ENCODE data around the gene PRR20G.

The PRR20G gene

DNA sequence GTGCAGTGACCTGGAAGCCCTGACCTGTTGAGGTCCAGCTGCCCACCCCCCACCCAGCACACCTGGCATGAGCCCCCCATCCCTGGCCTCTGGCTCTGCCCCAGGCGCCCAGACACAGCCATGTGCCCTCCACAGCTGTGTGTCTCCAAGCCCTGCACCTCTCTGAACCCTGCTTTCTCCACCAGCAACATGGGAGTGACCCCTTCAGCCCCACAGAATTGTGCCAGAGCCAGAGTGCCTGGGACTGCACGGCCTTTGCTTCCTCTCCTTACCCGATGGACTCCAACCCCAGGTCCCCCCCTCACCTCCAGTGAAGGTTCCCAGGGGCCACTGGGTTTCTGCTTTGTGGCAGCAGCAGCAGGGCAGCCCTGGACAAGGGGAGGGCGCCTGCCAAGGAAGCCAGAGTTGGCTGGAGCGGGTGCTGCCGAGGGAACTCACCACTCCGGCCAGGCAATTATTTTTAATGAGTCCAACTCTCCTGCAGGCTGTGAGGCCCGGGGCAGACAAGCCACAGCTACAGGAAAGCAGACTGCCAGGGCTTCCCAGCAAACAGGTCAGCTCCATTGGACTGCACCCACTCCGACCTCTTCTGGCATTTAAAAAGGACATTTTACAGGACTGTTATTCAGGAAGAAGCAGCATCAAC, 24.1 kb downstream of the PRR20G start:
- Histone ChIP-seq H3K9me3 (no peaks in the 10 kb centered on the region), H3K27me3 (no peaks in the 10 kb centered on the region), H3K27ac (no peak overlapping the region), H3K4me1 (ENCODE audit: control insufficient read depth in 1 of 2, insufficient read depth in 1 of 2, low read depth in 1 of 2, low read length in 1 of 2) (no peaks in the 10 kb centered on the region), H3K4me3 (ENCODE audit: low read depth in 1 of 2, low read length in 1 of 2) (no peak overlapping the region), H3K36me3 (no peaks in the 10 kb centered on the region)
- TF ChIP-seq, protein P1, sequence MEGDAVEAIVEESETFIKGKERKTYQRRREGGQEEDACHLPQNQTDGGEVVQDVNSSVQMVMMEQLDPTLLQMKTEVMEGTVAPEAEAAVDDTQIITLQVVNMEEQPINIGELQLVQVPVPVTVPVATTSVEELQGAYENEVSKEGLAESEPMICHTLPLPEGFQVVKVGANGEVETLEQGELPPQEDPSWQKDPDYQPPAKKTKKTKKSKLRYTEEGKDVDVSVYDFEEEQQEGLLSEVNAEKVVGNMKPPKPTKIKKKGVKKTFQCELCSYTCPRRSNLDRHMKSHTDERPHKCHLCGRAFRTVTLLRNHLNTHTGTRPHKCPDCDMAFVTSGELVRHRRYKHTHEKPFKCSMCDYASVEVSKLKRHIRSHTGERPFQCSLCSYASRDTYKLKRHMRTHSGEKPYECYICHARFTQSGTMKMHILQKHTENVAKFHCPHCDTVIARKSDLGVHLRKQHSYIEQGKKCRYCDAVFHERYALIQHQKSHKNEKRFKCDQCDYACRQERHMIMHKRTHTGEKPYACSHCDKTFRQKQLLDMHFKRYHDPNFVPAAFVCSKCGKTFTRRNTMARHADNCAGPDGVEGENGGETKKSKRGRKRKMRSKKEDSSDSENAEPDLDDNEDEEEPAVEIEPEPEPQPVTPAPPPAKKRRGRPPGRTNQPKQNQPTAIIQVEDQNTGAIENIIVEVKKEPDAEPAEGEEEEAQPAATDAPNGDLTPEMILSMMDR (IDR thresholded peaks at IDR 0.05) = no peak

DNA sequence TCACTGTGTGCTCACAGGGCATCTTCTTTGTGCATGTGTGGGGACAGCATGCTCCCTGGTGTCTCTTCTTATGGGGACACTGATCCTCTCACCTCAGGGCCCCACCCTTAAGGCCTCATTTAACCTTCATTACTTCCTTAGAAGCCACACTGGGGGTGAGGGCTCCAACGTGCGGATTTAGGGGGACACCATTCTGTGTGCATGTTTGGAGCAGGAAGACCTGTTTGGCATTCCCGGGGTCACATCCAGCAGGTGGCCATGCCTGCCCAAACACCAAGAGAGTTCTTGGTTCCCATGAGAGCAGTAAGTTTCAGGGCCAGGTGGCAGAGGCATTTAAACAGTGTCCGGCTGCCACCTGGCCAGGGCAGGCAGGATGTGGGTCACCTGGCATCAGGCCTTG, 24.8 kb downstream of the PRR20G start:
- H3K27me3 ChIP-seq = no peaks in the 10 kb centered on the region
- H3K4me1 ChIP-seq (ENCODE audit: control insufficient read depth in 1 of 2, insufficient read depth in 1 of 2, low read depth in 1 of 2, low read length in 1 of 2) = no peaks in the 10 kb centered on the region
- no peaks in the 10 kb centered on the region for H3K36me3 ChIP-seq
- TF ChIP-seq, protein P1 (IDR thresholded peaks at IDR 0.05) = no peak
- H3K27ac ChIP-seq = no peak overlapping the region
- H3K4me3 ChIP-seq (ENCODE audit: low read depth in 1 of 2, low read length in 1 of 2) = no peak overlapping the region
- H3K9me3 ChIP-seq = no peaks in the 10 kb centered on the region

DNA sequence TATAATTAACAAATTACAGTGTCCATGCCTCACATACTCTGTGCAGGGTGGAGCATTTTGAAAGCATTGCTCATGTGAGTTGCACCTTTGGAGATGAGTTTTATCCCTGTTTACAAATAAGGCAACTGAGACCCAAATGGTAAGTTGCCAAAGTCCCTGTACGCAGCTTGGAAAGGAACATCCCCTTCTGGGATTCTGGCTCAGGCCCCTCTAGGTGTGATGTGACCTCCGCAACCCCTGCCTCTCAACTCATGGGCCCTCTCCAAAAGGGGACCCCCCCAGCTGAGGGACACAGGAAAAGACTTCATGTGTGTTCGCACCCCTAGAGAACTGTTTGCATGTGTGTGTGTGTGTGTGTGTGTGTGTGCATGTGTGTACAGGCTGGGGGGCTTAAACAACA, 25.3 kb downstream of the PRR20G start:
- TF ChIP-seq, protein P1 (IDR thresholded peaks at IDR 0.05) = no peak
- H3K27ac ChIP-seq = no peak overlapping the region
- no peaks in the 10 kb centered on the region for H3K4me1 ChIP-seq (ENCODE audit: control insufficient read depth in 1 of 2, insufficient read depth in 1 of 2, low read depth in 1 of 2, low read length in 1 of 2)
- no peaks in the 10 kb centered on the region for H3K27me3 ChIP-seq
- H3K9me3 ChIP-seq = no peaks in the 10 kb centered on the region
- H3K36me3 ChIP-seq = no peaks in the 10 kb centered on the region
- no peak overlapping the region for H3K4me3 ChIP-seq (ENCODE audit: low read depth in 1 of 2, low read length in 1 of 2)

DNA sequence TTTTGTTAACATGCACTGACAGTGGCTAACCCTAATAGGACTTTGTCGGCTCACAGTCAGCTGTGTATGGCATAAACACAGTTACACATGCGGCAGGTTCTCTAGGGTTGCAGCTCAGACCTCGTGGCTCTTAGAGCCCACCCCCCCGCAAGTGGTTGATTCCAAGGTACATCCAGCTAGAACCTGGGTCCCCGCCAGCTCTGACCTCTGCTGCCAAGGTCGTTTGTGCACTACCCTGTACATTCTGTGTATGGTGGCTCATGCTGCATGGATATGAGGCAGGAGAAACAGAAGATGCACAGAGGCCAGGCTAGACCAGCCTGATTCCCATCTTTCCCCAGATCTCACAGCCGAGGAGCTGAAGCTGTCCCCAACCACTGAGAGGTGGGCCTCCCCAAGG, 25.9 kb downstream of the PRR20G start:
- TF ChIP-seq, protein P1 (IDR thresholded peaks at IDR 0.05) = no peak
- Histone ChIP-seq H3K27me3 (no peaks in the 10 kb centered on the region), H3K36me3 (no peaks in the 10 kb centered on the region), H3K27ac (no peak overlapping the region), H3K4me3 (ENCODE audit: low read depth in 1 of 2, low read length in 1 of 2) (no peak overlapping the region), H3K9me3 (no peaks in the 10 kb centered on the region), H3K4me1 (ENCODE audit: control insufficient read depth in 1 of 2, insufficient read depth in 1 of 2, low read depth in 1 of 2, low read length in 1 of 2) (no peaks in the 10 kb centered on the region)

DNA sequence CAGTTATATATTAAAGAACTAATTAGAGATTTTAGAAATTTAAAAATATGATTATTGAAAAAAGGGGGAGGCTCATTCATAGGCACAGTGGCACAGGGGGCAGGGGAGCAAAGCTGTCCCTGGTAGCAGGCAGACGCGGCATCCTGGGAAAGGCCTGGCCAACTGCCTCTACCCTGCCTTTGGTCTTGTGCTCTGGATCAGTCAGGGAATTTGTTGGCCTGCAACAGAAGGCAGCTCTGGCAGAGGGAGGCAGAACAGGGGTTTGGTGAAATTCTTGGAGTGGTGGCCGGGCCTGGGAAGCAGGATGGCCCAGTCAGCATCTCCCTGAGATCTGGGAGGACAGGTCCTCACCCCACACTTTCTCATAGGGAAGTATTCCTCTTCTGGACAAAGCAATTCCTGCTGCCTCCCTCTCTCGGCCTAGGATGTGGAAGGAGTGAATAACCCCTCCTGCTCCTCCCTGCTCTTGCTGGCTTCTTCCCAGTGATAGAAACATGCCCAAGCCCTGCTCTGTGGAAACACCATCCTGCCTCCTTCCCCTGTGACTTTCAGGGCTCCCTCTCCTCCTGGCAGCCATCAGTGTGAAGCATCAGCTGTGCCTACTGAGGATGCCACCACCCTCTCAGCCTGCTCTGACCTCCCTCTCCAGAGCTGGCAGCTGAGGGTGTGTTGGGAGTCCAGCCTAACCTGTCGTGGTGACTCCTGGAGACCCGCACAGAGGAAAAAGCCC, 26.9 kb downstream of the PRR20G start:
- Histone ChIP-seq H3K4me3 (ENCODE audit: low read depth in 1 of 2, low read length in 1 of 2) (no peak overlapping the region), H3K4me1 (ENCODE audit: control insufficient read depth in 1 of 2, insufficient read depth in 1 of 2, low read depth in 1 of 2, low read length in 1 of 2) (no peaks in the 10 kb centered on the region), H3K27me3 (no peaks in the 10 kb centered on the region), H3K9me3 (no peaks in the 10 kb centered on the region), H3K27ac (no peak overlapping the region), H3K36me3 (no peaks in the 10 kb centered on the region)
- TF ChIP-seq, protein P1 (IDR thresholded peaks at IDR 0.05) = no peak

Measured in neutrophil (primary cell).